Measurements from ENCODE around the gene PLXNA2. TPM values are rescaled to one million over a fixed set of nuclear protein-coding genes. Genes with fewer than 3 reads are reported as not detected.
A peak's percentile ranks its signal among the peaks of the same experiment; 100 is the strongest.

PLXNA2 gene
- total RNA-seq, 6 experiments from 2014 or later, result 20.9 to 29.9 (median 28.1) TPM

- TF ChIP-seq CTCF (IDR thresholded peaks at IDR 0.05), result no peak
- Mint-ChIP-seq H3K27me3 (ENCODE audit: insufficient read depth) (peaks cover 3% of the 10 kb centered on the region), H3K4me1 (ENCODE audit: low read depth) (peaks cover 57% of the 10 kb centered on the region), H3K4me3 (no peak overlapping the region; the same call in 1 of the 2 replicates), H3K36me3 (ENCODE audit: low read depth) (peaks cover 32% of the 10 kb centered on the region), H3K27ac (no peak overlapping the region), H3K9me3 (no peaks in the 10 kb centered on the region)
- DNase-seq, result no peak
Measured at GRCh38 chr1:208089149-208089548, 155.0 kb downstream of the PLXNA2 start.

- no peak overlapping the region for H3K4me3 Mint-ChIP-seq
- H3K9me3 Mint-ChIP-seq, result no peaks in the 10 kb centered on the region
- DNase-seq, result no peak
- H3K4me1 Mint-ChIP-seq (ENCODE audit: low read depth), result peaks cover 57% of the 10 kb centered on the region
- H3K36me3 Mint-ChIP-seq (ENCODE audit: low read depth), result peaks cover 24% of the 10 kb centered on the region
- H3K27me3 Mint-ChIP-seq (ENCODE audit: insufficient read depth), result peaks cover 3% of the 10 kb centered on the region
- H3K27ac Mint-ChIP-seq, result peak overlapping the region; percentile 21; the same call in 1 of the 2 replicates
- TF ChIP-seq CTCF (IDR thresholded peaks at IDR 0.05), result no peak
Measured at GRCh38 chr1:208088319-208088718, 155.9 kb downstream of the PLXNA2 start.

DNA sequence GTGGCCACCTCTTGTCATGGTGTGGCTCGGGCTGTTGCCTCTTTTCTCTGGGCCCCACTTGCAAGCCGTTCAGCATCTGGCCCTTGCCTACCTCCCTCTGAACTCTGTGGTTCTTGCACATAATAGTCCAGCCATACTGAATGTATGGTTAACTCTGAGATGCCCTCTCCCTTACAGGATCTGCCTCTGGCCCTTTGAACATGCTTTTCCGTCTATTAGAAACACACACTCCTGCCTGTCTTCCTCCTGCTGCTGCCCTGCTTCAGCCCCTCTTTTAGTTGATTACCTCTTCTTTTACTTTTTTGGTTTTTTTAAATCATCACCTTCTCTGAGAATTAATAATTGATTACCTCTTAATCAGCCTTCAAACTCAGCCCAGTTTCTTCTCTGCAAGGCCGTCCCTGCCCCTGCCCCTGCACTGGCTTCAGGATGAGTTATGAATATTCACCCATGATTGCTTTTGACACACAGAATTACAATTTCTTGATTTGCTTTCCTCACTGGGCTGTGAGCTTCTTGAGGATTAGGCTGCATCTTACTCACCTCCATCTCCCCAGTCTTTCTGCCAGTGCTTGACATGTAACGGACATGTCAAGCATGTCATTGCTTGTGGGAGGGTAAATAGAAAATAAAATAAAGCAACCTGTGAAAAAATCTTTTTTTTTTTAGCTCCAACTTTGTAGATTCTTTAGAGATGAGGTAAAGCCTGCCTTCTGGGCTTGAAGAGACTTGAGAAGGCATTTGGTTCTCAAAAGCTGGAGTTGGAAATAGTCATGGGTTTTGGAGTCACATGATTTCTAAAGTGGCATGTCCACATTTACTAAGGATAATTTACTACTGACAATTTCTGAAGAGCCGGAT lies 158.3 kb downstream of the PLXNA2 start:
- H3K36me3 Mint-ChIP-seq (ENCODE audit: low read depth), result peaks cover 7% of the 10 kb centered on the region

DNA sequence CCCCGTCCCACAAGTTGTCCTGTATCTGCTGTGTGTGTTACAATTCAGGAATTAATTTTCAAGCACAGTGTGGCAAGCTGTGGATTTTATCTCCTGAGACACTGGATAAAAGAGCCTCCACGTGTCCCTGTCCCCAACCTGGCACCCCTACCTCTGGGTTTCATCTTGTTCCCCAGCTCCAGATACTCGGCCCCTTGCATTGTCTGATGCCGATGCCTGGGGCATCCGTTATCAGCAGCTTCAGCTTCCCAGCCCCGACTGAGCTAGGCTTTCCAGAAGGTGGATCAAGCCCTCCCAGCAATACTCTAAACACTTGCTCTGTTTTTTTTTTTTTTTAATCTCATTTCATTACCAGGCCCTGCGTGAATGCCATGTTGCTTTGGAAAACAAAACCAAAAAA lies 159.4 kb downstream of the PLXNA2 start:
- H3K9me3 Mint-ChIP-seq, result no peaks in the 10 kb centered on the region
- H3K4me1 Mint-ChIP-seq (ENCODE audit: low read depth), result peaks cover 39% of the 10 kb centered on the region
- TF ChIP-seq CTCF (IDR thresholded peaks at IDR 0.05), result no peak
- peaks cover 2% of the 10 kb centered on the region for H3K27me3 Mint-ChIP-seq (ENCODE audit: insufficient read depth)
- H3K4me3 Mint-ChIP-seq, result no peak overlapping the region
- H3K36me3 Mint-ChIP-seq (ENCODE audit: low read depth), result peaks cover 7% of the 10 kb centered on the region
- DNase-seq, result no peak
- no peak overlapping the region for H3K27ac Mint-ChIP-seq

More for the DNA sequence above, 158.3 kb downstream of the PLXNA2 start:
- Mint-ChIP-seq H3K27ac (peak overlapping the region; percentile 80), H3K4me1 (ENCODE audit: low read depth) (peaks cover 50% of the 10 kb centered on the region), H3K27me3 (ENCODE audit: insufficient read depth) (peaks cover 3% of the 10 kb centered on the region), H3K4me3 (peak overlapping the region; percentile 53), H3K9me3 (no peaks in the 10 kb centered on the region)
- DNase-seq, result peak; percentile 26
- TF ChIP-seq CTCF (IDR thresholded peaks at IDR 0.05), result no peak

- no peak for TF ChIP-seq CTCF (IDR thresholded peaks at IDR 0.05)
- no peak overlapping the region for H3K4me3 Mint-ChIP-seq
- DNase-seq, result no peak
- H3K27ac Mint-ChIP-seq, result no peak overlapping the region
- peaks cover 10% of the 10 kb centered on the region for H3K36me3 Mint-ChIP-seq (ENCODE audit: low read depth)
- peaks cover 2% of the 10 kb centered on the region for H3K27me3 Mint-ChIP-seq (ENCODE audit: insufficient read depth)
- H3K4me1 Mint-ChIP-seq (ENCODE audit: low read depth), result peaks cover 33% of the 10 kb centered on the region
- no peaks in the 10 kb centered on the region for H3K9me3 Mint-ChIP-seq
Measured at GRCh38 chr1:208084220-208084619, 160.0 kb downstream of the PLXNA2 start.
